MM.1S (cell line): ENCODE results near the gene ALOX12B.

Experiments used
- DNase-seq: peaks from one replicate; pipeline ENCODE4 v3.0.0-alpha.2; 2015
- H2AFZ ChIP-seq: fragments of 300-600 bp; sonication (generic); 2 replicates; pipeline ENCODE4 v1.6.0; 2016; ENCODE audit warnings: antibody characterized with exemption, low read length
- H3F3A ChIP-seq: fragments of 300-600 bp; sonication (generic); 2 replicates; pipeline ENCODE4 v1.6.1; 2016; ENCODE audit warnings: mild to moderate bottlenecking, antibody characterized with exemption, low read length, moderate library complexity, mixed read lengths; ENCODE audit not compliant: insufficient read depth
- H3K27ac ChIP-seq: fragments of 300-600 bp; sonication (generic); 2 replicates; pipeline ENCODE4 v1.5.1; 2016; ENCODE audit warnings: mild to moderate bottlenecking, low read length
- H3K27me3 ChIP-seq: fragments of 300-600 bp; sonication (generic); replicated peaks from 2 replicates; pipeline ENCODE4 v1.6.0; 2016; ENCODE audit warnings: low read length; ENCODE audit not compliant: insufficient read depth
- H3K36me3 ChIP-seq: fragments of 300-600 bp; sonication (generic); replicated peaks from 2 replicates; pipeline ENCODE4 v1.6.1; 2016; ENCODE audit warnings: mild to moderate bottlenecking, low read length, mixed read lengths; ENCODE audit not compliant: insufficient read depth
- H3K4me1 ChIP-seq: fragments of 300-600 bp; sonication (generic); 2 replicates; pipeline ENCODE4 v1.6.1; 2016; ENCODE audit warnings: low read length, mixed read lengths
- H3K4me2 ChIP-seq: fragments of 300-600 bp; sonication (generic); 2 replicates; pipeline ENCODE4 v1.6.0; 2016; ENCODE audit warnings: low read depth, low read length
- H3K4me3 ChIP-seq: fragments of 300-600 bp; sonication (generic); 2 replicates; pipeline ENCODE4 v1.5.1; 2016; ENCODE audit warnings: low read length, mixed read lengths
- H3K79me2 ChIP-seq: fragments of 300-600 bp; sonication (generic); 2 replicates; pipeline ENCODE4 v1.6.1; 2016; ENCODE audit warnings: mixed run types, low read length, mixed read lengths
- H3K9ac ChIP-seq: fragments of 300-600 bp; sonication (generic); 2 replicates; pipeline ENCODE4 v1.6.1; 2016; ENCODE audit warnings: low read length, mixed read lengths
- H3K9me2 ChIP-seq: fragments of 300-600 bp; sonication (generic); replicated peaks from 2 replicates; pipeline ENCODE4 v1.6.1; 2016; ENCODE audit warnings: mild to moderate bottlenecking, low read length, mixed read lengths; ENCODE audit not compliant: insufficient read depth
- H3K9me3 ChIP-seq: fragments of 300-600 bp; sonication (generic); replicated peaks from 2 replicates; pipeline ENCODE4 v1.6.1; 2016; ENCODE audit warnings: mild to moderate bottlenecking, low read length, mixed read lengths; ENCODE audit not compliant: insufficient read depth
- H4K20me1 ChIP-seq: fragments of 300-600 bp; sonication (generic); 2 replicates; pipeline ENCODE4 v1.6.1; 2016; ENCODE audit warnings: mild to moderate bottlenecking, low read length, moderate library complexity, mixed read lengths; ENCODE audit not compliant: insufficient read depth
- CTCF ChIP-seq: fragments of 300-600 bp; sonication (generic); IDR thresholded peaks from 2 replicates; pipeline ENCODE4 v1.5.1; 2016; ENCODE audit warnings: antibody characterized with exemption, low read length, mixed read lengths
- EZH2 ChIP-seq: fragments of 300-600 bp; sonication (generic); optimal IDR thresholded peaks from 2 replicates; pipeline ENCODE3; 2017; ENCODE audit warnings: low read depth, mild to moderate bottlenecking, antibody characterized with exemption, low read length, mixed read lengths
- EZH2phosphoT487 ChIP-seq: fragments of 300-600 bp; sonication (generic); IDR thresholded peaks from 2 replicates; pipeline ENCODE4 v1.6.1; 2018; ENCODE audit warnings: antibody characterized with exemption, low read length

ALOX12B gene

DNA sequence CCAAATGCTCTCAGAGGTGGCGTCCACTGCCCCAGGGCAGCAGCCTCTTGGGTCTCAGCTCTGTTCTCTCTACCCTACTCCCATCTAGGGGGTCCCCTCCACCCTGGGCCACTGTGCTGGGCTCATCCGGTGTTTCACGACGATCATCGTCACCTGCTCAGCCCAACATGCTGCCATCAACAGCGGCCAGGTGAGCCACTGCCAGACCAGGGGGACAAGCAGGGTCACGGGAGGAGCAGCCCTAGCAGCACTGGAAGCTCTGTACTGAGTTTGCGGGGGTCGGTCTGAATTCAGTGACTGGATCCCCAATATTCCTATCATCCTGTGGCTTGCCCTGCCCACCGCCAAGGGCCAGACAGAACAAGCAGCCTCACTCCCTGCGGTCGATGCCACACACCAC lies 16.0 kb downstream of the ALOX12B start:
- Histone ChIP-seq H3K9ac (no peak overlapping the region), H3K9me3 (no peaks in the 10 kb centered on the region), H3K4me2 (no peak overlapping the region), H3K27me3 (peaks cover 96% of the 10 kb centered on the region), H3K9me2 (no peaks in the 10 kb centered on the region), H3F3A (no peaks in the 10 kb centered on the region), H3K27ac (no peak overlapping the region), H4K20me1 (no peaks in the 10 kb centered on the region), H3K36me3 (no peaks in the 10 kb centered on the region), H3K4me1 (no peaks in the 10 kb centered on the region), H3K4me3 (no peak overlapping the region), H2AFZ (no peak overlapping the region), H3K79me2 (no peaks in the 10 kb centered on the region)
- DNase-seq, result no peak
- TF ChIP-seq CTCF (no peak), EZH2phosphoT487 (no peak)

GRCh38 chr17:8069587-8069860 lies 18.0 kb downstream of the ALOX12B start:
- Histone ChIP-seq H3K4me1 (no peaks in the 10 kb centered on the region), H3F3A (no peaks in the 10 kb centered on the region), H3K4me3 (no peak overlapping the region), H4K20me1 (no peaks in the 10 kb centered on the region), H3K79me2 (no peaks in the 10 kb centered on the region), H3K9ac (no peak overlapping the region), H3K4me2 (no peak overlapping the region), H3K9me3 (no peaks in the 10 kb centered on the region), H3K27me3 (peaks cover 96% of the 10 kb centered on the region), H3K9me2 (no peaks in the 10 kb centered on the region), H3K36me3 (no peaks in the 10 kb centered on the region), H2AFZ (no peak overlapping the region), H3K27ac (no peak overlapping the region)
- TF ChIP-seq CTCF (no peak), EZH2 (no peak), EZH2phosphoT487 (no peak)
- DNase-seq, result no peak

- Histone ChIP-seq H3K36me3 (no peaks in the 10 kb centered on the region), H3K27me3 (peaks cover 94% of the 10 kb centered on the region), H3F3A (no peaks in the 10 kb centered on the region), H3K27ac (no peak overlapping the region), H2AFZ (no peak overlapping the region), H3K79me2 (no peaks in the 10 kb centered on the region), H3K4me1 (no peaks in the 10 kb centered on the region), H4K20me1 (no peaks in the 10 kb centered on the region), H3K9me2 (no peaks in the 10 kb centered on the region), H3K9ac (no peak overlapping the region), H3K9me3 (no peaks in the 10 kb centered on the region), H3K4me3 (no peak overlapping the region), H3K4me2 (no peak overlapping the region)
- DNase-seq, result no peak
- TF ChIP-seq EZH2phosphoT487 (no peak), EZH2 (no peak), CTCF (no peak)
These were observed 18.6 kb downstream of the ALOX12B start for GRCh38 chr17:8068736-8069586.
